ENCODE measurements around the gene UGGT1. TPM values are rescaled to one million over a fixed set of nuclear protein-coding genes. Genes with fewer than 3 reads are reported as not detected.

The UGGT1 gene
- total RNA-seq, 1 donor from 2014 or later, result 45.9 TPM

DNA sequence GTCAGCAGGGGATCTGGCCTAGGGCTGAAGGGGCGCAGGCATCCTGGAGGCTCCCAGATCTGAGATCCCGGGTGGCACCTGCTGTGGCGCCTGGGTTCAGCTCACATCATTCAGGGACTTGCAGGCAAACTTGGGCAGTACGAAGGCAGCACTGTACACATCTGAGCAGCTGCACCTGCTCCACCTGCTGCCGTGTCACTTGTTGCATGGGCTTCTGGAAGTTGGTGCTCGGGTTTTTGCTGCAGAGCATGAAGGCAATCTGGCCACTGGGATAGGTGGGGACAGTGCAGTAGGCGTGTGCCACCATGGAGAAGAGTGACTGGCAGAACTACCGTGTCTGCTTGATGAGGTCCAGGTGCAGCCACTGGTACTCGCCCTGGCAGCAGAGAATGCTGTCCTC, 48.6 kb downstream of the UGGT1 start:
- H3K4me1 ChIP-seq, result no peaks in the 10 kb centered on the region
- H3K36me3 ChIP-seq, result peaks cover 96% of the 10 kb centered on the region
- ATAC-seq, result no peak
- intact Hi-C loops (cut with DNase I), result no loop called here
- H3K4me3 ChIP-seq, result no peak overlapping the region
- no peaks in the 10 kb centered on the region for H3K9me3 ChIP-seq
- H3K27me3 ChIP-seq, result no peaks in the 10 kb centered on the region
- no peak overlapping the region for H3K27ac ChIP-seq
- DNase-seq, result no peak
- TF ChIP-seq, protein P1, sequence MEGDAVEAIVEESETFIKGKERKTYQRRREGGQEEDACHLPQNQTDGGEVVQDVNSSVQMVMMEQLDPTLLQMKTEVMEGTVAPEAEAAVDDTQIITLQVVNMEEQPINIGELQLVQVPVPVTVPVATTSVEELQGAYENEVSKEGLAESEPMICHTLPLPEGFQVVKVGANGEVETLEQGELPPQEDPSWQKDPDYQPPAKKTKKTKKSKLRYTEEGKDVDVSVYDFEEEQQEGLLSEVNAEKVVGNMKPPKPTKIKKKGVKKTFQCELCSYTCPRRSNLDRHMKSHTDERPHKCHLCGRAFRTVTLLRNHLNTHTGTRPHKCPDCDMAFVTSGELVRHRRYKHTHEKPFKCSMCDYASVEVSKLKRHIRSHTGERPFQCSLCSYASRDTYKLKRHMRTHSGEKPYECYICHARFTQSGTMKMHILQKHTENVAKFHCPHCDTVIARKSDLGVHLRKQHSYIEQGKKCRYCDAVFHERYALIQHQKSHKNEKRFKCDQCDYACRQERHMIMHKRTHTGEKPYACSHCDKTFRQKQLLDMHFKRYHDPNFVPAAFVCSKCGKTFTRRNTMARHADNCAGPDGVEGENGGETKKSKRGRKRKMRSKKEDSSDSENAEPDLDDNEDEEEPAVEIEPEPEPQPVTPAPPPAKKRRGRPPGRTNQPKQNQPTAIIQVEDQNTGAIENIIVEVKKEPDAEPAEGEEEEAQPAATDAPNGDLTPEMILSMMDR (IDR thresholded peaks at IDR 0.05), result no peak

DNA sequence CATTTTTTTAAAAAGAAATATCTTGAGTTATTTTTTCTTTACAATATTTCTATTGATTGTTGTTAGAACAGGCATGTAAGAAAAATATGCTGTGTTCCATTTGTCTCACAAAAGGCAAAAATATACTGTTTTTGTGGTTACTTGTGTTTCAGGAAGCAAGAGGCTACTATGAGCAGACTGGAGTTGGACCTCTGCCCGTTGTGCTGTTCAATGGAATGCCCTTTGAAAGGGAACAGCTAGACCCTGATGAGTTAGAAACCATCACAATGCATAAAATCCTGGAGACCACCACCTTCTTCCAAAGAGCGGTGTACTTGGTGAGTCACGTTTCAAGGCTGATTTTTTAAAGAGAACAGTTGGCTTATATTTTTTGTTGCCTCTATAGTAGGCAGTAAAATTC, 54.7 kb downstream of the UGGT1 start:
- Histone ChIP-seq H3K9me3 (no peaks in the 10 kb centered on the region), H3K4me1 (no peaks in the 10 kb centered on the region), H3K4me3 (no peak overlapping the region), H3K27me3 (no peaks in the 10 kb centered on the region), H3K27ac (no peak overlapping the region), H3K36me3 (peaks cover 89% of the 10 kb centered on the region)
- ATAC-seq (no peak), DNase-seq (no peak)
- intact Hi-C loops (cut with DNase I), result no loop called here
- TF ChIP-seq, protein P1 (IDR thresholded peaks at IDR 0.05), result no peak

DNA sequence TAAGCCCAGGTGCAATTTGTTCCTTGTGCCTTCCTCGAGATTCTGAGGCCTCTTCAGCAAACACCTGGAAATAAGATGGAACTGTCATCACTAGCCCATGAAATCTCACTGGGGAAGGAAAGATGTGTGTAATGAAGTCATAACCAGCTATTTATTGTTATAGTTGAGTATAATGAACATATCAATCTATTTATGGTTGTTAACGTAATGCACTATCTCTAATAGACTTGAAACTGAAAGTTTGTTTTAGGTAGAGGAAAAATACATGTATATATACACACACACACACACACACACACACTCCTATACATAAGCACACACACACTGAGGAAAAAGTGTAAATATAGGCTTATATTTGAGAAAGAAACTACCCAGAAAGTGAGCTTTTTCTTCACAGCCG, 62.8 kb downstream of the UGGT1 start:
- H3K4me1 ChIP-seq, result no peaks in the 10 kb centered on the region
- no peak overlapping the region for H3K4me3 ChIP-seq
- DNase-seq, result no peak
- TF ChIP-seq, protein P1 (IDR thresholded peaks at IDR 0.05), result no peak
- no peaks in the 10 kb centered on the region for H3K9me3 ChIP-seq
- intact Hi-C loops (cut with DNase I), result no loop called here
- no peak for ATAC-seq
- no peak overlapping the region for H3K27ac ChIP-seq
- no peaks in the 10 kb centered on the region for H3K27me3 ChIP-seq
- peaks cover 89% of the 10 kb centered on the region for H3K36me3 ChIP-seq

DNA sequence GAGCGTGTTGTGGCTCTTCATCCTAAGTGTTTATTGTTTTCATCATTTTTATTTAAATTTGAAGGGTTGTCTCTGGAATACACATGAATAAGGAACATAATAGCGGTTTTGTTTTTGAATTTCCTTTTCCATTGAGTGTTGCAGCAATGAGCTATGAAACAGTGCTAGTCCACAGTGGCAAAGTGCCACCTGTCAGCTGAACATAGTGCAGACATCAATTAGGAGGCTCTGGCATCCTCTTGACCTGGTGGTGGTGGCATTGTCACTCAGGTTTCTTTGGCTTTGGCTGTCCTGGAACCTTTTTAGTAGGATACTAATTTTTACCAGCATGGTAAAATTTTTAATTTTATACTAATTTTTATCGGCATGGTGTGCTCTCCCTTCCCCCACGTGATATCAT, 63.2 kb downstream of the UGGT1 start:
- H3K27me3 ChIP-seq, result no peaks in the 10 kb centered on the region
- TF ChIP-seq, protein P1 (IDR thresholded peaks at IDR 0.05), result no peak
- no peak overlapping the region for H3K27ac ChIP-seq
- no peaks in the 10 kb centered on the region for H3K4me1 ChIP-seq
- DNase-seq, result no peak
- peaks cover 88% of the 10 kb centered on the region for H3K36me3 ChIP-seq
- no peak overlapping the region for H3K4me3 ChIP-seq
- no peaks in the 10 kb centered on the region for H3K9me3 ChIP-seq
- intact Hi-C loops (cut with DNase I), result no loop called here
- ATAC-seq, result no peak

DNA sequence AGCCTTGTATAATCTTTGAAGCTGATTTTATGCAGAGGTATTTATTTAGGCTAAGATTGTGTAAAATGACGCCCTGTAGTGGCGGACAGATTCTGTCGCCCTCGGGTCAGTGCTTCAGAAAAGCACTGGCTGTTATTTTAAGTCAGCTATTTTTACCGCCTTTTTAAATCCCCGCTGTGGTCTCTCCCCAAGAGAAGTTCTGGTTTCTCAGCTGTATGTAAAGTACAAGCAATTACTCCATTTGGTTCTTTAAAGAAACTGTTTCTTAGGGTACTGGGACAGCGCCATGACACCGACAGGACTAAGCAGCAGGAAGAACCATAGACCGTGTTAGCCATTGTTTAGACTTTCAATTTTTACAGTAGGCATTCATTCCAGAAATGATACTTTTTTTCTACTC, 65.0 kb downstream of the UGGT1 start:
- intact Hi-C loops (cut with DNase I), result no loop called here
- Histone ChIP-seq H3K27me3 (no peaks in the 10 kb centered on the region), H3K4me1 (no peaks in the 10 kb centered on the region), H3K27ac (no peak overlapping the region), H3K36me3 (peaks cover 88% of the 10 kb centered on the region), H3K4me3 (no peak overlapping the region), H3K9me3 (no peaks in the 10 kb centered on the region)
- ATAC-seq (no peak), DNase-seq (no peak)
- TF ChIP-seq, protein P1 (IDR thresholded peaks at IDR 0.05), result no peak

DNA sequence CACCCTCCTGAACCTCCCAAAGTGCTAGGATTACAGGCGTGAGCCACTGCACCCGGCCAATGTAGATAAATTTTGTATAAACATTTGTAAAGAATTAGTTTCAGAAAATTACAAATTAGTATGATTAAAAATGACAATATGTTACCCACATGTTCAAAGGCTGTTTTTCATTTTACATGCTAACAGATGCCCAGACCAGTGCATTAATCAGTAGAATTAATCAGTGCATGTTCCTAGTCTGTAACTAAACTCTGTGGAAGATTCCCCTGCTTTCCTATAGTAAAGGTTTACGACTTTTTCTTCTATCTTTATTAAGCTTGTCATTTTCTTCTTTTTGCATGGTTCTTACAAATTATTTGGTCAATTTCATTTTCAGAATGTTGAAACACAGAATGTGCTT, 65.8 kb downstream of the UGGT1 start:
- DNase-seq (no peak), ATAC-seq (no peak)
- H3K9me3 ChIP-seq, result no peaks in the 10 kb centered on the region
- H3K36me3 ChIP-seq, result peaks cover 91% of the 10 kb centered on the region
- no peaks in the 10 kb centered on the region for H3K4me1 ChIP-seq
- intact Hi-C loops (cut with DNase I), result no loop called here
- TF ChIP-seq, protein P1 (IDR thresholded peaks at IDR 0.05), result no peak
- H3K27ac ChIP-seq, result no peak overlapping the region
- no peaks in the 10 kb centered on the region for H3K27me3 ChIP-seq
- H3K4me3 ChIP-seq, result no peak overlapping the region
